Brain pericyte (primary cell): ENCODE measurements around the gene PLXDC2.
"Not testable (repeated sequence)": the region's sequence is repeated elsewhere in the genome, so short reads cannot be mapped to it uniquely, and the experiment has no call there.

ENCODE experiments used
- DNase-seq: peaks from one replicate; pipeline ENCODE4 v3.0.0-alpha.2; 2012; ENCODE audit warnings: low read depth, low spot score

Gene PLXDC2

DNA sequence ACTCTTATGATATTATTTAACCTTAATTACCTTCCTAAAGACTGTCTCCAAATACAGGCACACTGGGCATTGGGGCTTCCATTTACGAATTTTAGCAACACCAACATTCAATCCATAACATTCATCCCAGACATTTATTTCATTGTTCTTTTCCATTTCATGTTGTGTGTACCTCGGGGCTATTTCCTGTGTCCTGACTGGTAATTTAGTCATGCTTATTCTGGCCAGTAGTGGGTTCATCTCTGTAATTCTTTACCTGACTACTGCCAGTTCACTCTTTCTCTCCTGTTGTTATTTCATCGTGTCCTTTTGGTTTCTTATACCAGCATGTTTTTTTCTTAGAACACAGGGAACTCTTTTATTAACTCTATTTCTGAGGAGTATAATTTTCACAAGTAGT lies 225.7 kb downstream of the PLXDC2 start:
- DNase-seq: no peak

DNA sequence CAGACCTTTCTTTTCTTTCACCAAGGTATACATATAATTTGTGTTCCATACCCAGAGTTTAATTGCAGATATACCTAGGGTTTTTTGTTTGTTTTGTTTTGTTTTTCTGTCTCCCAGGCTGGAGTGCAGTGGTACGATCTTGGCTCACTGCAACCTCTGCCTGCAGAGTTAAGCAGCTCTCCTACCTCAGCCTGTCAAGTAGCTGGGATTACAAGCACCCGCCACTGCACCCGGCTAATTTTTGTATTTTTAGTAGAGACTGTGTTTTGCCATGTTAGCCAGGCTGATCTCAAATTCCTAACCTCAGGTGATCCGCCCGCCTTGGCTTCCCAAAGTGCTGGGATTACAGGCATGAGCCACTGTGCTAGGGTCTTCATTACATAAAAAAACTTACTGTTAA lies 228.9 kb downstream of the PLXDC2 start:
- DNase-seq: not testable (repeated sequence)

DNA sequence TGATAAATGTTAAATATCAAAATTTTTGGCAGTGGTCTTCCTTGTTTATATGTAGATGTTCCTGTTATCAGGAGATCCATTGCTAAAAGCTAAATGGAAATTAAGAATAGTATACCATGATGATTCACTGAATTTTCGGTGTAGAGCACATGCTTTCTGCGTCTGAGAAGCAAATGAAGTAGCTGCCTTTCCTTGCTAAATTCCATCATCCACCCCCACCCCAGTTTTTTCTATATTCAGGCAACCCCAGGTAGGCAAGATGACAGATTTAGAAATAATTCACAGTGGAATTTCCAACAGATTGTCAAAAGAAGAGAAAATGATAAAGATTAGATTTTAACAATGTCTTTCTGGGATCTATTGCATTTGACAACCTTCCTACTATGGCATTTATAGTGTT lies 231.9 kb downstream of the PLXDC2 start:
- DNase-seq: no peak

DNA sequence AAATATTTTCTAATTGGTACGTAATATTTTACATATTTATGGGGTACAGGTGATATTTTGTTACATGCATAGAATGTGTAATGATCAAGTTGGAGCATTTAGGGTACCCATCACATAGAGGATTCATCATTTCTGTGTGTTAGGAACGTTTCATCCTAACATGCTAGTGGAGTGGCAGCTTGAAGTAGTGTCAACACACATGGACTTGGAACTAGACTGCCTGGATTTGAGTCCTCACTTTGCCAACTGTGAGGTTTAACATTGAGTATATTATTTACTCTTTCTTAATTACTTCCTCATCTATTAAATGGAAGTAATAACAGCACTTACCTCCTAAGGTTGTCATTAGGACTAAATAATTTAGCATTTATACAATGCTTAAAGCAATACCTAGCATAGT lies 241.9 kb downstream of the PLXDC2 start:
- no peak for DNase-seq

DNA sequence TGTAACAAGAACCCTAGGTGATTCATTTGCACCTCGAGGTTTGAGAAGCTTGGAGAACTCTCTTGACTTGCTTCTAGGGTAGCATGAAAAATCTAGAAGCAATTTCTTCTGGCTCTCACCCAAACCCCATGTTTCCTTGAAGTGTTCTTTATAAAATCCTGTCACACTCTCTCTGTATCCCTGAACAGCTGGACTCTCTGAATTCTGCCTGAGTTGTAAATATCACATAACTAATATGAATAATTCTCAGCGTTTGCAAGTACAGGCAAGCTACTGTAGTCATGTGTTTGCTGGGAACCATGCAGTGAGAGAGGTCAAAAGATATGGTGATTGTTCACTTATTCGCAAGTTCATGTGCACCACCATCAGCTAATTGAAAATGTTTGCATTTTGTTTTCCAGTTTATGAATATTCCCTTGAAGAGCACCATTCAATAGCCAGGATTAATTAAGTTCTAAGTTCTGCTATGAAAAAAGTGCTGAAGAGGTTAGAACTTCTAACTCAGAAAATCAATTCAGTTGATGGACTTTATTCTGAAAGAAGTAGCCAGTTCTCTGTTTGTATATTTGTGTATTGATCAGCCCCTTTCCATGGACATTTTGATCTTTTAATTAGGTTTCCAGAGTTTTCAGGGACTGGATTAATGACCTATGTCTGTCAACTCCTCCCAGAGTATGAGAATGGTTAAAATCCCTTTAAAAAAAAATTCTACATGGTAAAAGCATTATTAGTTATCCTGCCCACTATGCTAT lies 243.0 kb downstream of the PLXDC2 start:
- no peak for DNase-seq

DNA sequence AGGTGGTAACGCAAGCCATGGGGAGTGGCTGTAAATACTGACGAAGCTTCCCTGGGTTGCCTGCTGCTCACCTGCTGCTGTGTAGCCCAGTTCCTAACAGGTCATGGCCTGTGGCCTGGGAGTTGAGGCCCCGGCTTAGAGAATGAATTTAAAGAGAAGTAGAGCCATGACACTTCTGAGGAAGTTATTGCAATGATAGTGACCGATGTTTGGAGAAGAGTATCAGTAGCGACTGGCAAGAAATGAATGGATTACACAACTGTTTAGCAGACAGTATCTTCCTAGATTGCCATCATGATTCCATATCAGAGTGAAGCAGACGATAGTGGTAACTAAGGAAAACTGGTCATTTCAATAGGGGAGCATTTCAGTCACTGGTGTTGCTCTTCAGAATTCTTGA lies 249.6 kb downstream of the PLXDC2 start:
- no peak for DNase-seq

DNA sequence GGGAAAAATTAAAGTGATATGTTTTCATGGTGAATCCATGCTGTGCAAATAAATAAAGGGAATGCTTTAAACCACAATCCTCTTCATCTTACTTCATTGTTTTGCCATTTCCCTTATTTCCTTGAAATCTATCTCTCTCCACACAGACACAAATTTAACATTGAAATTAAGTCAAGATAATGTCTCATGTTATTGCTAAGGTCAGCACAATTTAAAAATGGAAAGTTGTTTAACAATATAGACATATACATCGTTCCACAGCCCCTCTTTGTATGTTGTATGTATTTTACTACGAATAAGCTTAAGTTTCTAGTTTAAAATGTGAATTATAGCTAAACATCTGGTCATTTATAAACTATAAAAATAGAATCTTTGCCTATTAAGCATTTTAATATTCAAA lies 256.9 kb downstream of the PLXDC2 start:
- DNase-seq: no peak

DNA sequence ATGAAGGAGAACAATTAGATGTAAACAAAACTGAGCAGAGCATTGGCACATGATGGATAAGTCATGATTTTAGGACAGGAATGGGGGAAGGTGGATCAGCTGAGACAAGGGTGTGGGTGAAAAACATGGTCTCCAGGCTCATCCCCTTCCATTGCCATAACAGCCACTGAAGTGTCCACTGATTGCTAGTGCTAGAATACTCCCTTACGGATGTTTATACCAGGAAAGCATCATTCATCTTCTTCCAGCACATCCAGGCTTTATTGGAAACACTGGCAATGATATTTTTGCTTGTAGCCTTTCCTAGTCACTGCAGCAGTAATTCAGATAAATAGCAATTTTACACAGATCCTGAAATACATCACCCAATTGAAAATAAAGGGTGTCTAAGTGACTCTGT lies 259.5 kb downstream of the PLXDC2 start:
- no peak for DNase-seq

DNA sequence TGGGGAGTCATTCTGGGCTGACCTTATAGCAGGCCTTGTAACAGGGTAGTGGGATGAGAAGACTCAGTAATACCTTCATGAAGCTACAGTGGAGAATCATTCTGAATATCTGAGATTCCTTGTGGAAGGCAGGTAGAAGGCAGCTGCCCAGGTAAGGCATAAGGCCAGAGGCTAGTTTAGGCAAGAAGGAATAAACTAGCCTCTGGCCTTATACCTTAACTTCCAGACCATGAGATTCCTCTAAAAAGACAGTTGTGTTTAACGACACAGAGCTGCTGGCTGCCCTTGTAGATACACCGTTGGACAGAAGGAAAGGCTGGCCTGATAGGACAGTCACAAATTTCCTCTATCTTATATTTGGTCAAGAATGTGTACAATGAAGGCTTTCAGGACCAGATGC lies 268.2 kb downstream of the PLXDC2 start:
- no peak for DNase-seq

DNA sequence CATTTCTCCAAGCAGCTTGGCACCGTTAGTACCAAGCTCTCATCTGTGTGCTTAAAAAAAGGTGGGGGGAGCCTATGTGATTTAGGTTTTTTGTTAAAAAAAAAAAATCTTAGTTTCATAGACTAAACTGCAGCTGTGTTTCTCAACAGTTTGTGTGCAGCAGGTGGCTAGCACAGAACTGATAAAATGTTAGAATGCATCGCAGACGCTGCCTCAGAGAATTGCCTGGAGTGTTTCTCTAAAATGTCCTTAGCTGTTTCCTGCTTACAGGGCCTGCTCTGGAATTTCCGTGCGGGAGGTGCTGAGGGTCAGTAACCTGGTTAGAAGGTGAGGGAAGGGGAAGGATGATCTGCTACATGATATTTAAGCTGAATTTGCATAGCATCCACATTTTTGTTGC lies 268.9 kb downstream of the PLXDC2 start:
- no peak for DNase-seq

DNA sequence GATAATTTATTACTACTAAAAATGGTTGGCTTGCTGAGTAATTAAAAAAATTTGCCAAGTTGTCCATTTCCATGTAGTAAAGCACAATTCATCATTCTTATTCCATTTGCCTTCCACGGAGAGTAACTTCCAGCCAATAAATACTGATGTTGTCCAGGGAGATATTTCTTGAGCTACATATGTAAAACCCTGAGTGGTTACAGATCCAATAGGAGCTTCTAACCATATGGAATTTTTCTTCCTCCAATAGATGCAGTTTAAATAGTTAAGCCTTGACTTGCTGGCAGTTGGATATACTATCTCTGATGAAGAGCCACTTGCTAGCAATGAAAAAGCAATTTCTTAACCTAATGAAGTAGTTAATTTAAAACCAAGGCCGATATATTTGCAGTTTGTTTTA lies 271.1 kb downstream of the PLXDC2 start:
- no peak for DNase-seq

DNA sequence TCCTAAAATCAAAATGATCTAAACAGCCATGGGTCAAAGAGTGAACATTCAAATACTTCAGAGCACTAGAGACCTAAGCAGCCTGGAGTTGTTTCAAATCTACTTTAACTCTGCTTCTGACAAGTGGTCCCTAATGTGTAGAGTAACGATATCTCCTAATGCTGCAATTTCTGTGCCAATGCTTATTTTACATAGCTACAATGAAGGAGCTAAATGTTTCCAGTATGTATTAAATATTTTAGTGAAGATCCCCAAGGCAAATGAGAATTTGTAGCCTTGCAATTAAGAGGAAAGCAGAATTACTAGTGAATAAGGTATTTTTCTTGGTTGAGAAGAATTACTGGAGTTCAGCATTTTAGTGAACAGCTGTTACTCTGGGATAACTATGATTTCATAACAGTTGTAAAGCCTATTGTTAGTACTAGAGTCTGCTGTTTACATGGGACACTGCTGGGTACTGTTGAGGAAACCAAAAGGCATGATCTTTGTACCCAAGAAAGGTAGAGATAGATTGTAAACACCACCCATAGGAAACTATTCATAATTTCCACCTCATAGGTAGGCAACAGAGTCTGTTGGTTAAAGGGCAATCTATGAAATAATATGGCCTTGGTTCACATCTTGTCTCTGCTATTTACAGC lies 271.9 kb downstream of the PLXDC2 start:
- DNase-seq: no peak

DNA sequence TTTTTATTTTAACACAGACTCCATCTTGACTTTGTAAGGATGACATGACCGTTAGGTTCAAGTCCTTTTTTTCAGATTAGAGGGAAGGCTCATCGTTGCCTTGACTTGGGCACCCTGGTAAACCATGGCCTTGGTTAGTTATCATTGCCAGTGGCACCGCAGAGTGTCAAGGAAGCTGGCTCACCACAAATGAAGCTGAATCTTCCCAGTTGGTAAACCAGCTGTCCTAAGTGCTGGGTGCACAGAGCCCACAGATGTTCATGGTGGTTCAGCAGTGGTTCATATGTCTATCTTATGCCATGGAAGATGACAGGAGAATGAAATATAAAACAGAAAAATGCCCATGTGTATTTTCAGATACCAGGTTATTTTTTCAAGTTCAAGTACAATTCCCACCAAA lies 273.6 kb downstream of the PLXDC2 start:
- DNase-seq: no peak

DNA sequence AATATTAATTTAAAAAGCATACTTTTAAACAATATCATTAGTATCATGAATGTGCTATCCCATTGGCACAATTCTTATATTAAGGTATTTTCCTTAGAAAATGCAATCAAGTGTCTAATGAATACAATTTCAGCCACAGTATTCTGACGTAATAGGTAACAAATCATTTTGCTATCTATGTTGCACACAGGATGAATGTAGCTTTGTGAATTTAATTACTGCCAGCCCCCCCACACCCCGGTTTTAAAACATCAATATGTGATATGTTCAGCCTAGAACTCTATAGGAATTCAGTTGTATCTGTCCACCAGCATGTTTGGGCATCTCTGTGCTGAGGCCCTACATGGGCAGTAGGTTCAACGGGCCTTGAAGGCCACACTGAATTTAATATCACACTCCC lies 274.6 kb downstream of the PLXDC2 start:
- no peak for DNase-seq

DNA sequence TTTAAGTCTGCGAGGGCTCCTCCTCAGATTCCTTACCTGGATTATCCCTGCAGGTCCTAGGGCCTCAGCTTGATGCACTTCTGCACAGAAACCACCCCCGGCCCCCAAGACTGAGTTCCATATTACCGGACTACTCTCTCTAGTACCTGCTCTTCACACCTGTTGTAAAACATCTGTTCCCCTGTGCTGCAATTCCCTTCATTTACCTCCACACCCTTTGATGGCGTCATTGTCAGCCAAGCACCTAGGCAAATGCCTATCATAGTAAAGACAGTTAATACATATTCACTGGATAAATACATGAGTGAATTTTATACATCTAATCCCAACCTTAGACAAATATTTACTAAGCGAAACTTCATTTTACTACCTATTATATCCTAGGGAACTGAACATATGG lies 275.5 kb downstream of the PLXDC2 start:
- DNase-seq: no peak

DNA sequence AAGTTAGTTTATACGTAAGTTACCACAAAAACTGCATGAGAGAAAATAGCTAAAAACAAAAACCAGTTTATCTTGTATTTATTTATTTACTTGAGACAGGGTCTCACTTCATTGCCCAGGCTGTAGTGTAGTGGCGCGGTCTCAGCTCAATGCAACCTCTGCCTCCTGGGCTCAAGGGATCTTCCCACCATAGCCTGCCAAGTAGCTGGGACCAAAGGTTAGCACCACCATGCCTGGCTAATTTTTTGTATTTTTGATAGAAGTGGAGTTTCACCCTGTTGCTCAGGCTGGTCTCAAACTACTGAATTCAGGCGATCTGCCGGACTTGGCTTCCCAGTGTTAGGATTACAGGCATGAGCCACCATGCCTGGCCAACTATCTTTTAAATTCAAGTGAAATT lies 277.4 kb downstream of the PLXDC2 start:
- DNase-seq: no peak

DNA sequence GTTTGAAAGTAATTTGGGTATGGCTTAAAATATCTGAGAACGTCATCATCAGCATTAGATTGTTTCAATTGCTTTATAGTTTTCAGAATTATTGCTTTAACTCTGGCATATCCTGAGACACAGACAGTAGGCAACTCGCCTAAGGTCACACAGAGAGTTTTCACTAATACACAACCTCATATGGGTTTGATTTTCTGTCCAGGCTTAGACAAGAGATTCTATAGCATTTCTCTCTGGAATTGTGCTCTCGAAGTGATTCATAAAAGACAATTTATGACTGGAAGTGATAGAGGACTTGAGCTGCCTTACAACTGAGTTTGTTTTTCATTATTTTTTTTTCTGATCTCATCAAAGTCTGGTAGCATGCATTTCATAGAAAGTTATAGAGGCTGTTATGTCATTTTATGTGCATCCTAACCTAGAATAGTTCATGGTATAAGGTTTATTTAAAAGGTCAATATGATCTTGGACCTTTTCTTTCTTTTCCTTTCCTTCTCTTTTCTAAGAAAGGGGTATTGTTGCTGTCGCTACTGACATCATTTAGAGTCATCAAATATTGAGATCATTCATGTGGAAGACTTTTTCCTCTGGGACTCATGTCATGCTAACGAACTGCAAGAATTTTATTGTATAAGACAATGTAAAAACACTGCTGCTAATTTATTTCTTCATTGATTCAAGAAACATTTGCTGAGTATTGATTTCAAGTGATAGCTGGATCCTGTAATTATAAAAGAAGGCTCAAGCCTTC lies 278.2 kb downstream of the PLXDC2 start:
- DNase-seq: no peak

DNA sequence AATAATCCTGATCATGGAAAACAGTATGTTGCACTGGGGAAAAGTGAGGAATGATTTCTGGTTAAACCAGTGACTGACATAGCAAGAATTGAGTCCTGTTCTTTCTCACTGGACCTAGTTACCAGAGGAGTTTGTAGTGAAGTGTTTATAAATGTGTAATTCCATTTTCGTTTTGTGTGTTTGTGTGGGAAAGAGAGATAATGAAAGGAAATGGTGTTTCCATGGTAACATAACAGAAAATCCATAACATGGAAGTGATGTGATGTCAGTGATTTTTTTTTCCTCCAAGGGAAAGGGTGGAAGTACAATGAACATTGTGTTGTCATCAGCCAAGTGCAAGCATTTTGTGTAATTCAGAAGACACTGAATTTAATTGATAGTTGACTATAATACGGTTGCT lies 283.9 kb downstream of the PLXDC2 start:
- no peak for DNase-seq

DNA sequence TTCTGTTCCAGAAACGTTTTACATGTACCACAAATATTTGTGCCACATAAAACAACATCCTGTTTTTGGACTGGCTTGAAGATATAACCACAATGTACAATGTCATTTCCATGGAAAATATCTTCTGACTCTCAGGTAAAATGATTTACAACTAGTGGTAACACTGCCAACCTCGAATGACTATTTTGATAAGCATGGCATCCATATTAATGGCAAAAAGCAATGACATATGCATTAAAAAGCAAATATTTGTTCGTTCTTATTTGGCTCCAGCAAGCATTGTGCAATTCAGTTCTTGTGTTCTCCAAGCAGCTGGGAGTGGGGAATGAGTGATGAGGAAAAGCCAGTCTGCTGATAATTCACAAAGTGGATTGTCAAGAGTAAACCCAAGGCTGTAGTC lies 289.0 kb downstream of the PLXDC2 start:
- no peak for DNase-seq

DNA sequence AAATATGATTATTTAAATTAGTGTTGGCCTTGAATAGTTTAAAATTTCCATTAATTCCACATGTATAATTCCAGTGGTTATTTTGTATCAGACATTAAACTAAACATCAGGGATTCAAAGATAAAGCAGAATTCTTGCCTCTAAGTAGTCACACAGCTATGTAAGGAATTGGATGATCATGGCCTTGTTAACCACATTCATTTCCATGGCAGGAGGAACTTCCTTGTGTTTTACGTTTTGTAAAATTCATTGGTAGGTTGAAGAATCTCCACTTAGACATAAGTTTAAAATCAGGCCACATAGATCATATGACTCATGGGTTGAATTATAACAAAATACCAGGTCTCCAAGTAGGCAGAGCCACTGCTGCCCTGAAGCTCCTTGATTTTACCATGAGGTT lies 289.7 kb downstream of the PLXDC2 start:
- no peak for DNase-seq

DNA sequence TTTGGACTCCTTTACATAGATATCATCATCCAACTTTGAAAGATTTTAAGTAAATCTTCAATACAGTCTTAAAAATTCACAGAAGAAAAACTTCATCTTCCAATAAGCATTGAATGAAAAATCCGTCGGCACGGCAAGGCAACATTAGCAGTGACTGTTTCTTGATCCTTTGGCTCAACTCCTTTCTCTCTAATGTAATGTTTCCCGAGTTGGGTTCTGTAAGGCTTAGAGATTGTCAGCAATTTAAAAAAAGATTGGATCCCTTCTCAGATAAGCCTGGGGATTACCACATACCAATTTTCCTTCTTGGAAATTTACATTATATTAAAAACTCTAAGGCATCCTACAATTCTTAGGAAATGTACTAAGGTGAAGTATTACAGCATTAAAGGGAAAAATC lies 291.8 kb downstream of the PLXDC2 start:
- no peak for DNase-seq

DNA sequence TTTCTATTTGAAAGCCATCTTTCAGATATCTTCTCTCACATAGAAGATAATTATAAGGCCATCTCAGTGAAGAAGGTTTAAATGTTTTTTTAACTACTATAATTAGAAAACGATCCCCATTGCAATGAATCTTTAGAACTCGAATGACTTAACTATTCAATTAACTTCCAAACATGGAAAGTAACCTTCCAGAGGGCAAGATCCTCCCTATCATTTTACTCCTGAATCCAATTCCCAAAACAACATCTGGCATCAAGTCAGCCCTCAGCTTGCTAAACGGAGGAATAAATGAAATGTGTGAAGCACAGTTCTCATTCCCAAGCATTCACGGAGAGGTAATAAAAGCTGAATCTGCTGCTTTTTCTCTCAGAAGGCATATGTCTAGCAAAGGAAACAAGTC lies 293.4 kb downstream of the PLXDC2 start:
- DNase-seq: no peak
